ENCODE data around the gene TOMM22.

The TOMM22 gene

GRCh38 chr22:38715852-38716251 is 34.1 kb downstream of the TOMM22 start:
- FAIRE-seq = no peak

- no peak for FAIRE-seq
These were observed 34.5 kb downstream of the TOMM22 start for GRCh38 chr22:38716271-38716670.

GRCh38 chr22:38716826-38717225 is 35.1 kb downstream of the TOMM22 start:
- FAIRE-seq = no peak

GRCh38 chr22:38717244-38717643 is 35.5 kb downstream of the TOMM22 start:
- FAIRE-seq = no peak

- no peak for FAIRE-seq
These were observed 36.7 kb downstream of the TOMM22 start for GRCh38 chr22:38718414-38718813.

- FAIRE-seq = no peak
These were observed 37.4 kb downstream of the TOMM22 start for GRCh38 chr22:38719196-38719595.

- no peak for FAIRE-seq
These were observed 38.6 kb downstream of the TOMM22 start for GRCh38 chr22:38720350-38720749.

- no peak for FAIRE-seq
These were observed 39.8 kb downstream of the TOMM22 start for GRCh38 chr22:38721551-38721950.

GRCh38 chr22:38724176-38724575 is 42.4 kb downstream of the TOMM22 start:
- FAIRE-seq = no peak

- FAIRE-seq = peak; percentile 68
These were observed 43.3 kb downstream of the TOMM22 start for GRCh38 chr22:38724926-38725571.

GRCh38 chr22:38725900-38726655 is 44.3 kb downstream of the TOMM22 start:
- FAIRE-seq = no peak

GRCh38 chr22:38727123-38727522 is 45.4 kb downstream of the TOMM22 start:
- FAIRE-seq = no peak

GRCh38 chr22:38727530-38728451 is 46.0 kb downstream of the TOMM22 start:
- no peak for FAIRE-seq

- FAIRE-seq = no peak
These were observed 47.4 kb downstream of the TOMM22 start for GRCh38 chr22:38728871-38729796.

- no peak for FAIRE-seq
These were observed 48.2 kb downstream of the TOMM22 start for GRCh38 chr22:38729946-38730345.

GRCh38 chr22:38730411-38730871 is 48.7 kb downstream of the TOMM22 start:
- no peak for FAIRE-seq

- FAIRE-seq = no peak
These were observed 50.0 kb downstream of the TOMM22 start for GRCh38 chr22:38731703-38732161.

GRCh38 chr22:38732251-38732815 is 50.6 kb downstream of the TOMM22 start:
- FAIRE-seq = no peak

GRCh38 chr22:38733329-38733723 is 51.6 kb downstream of the TOMM22 start:
- FAIRE-seq = no peak

GRCh38 chr22:38733724-38734381 is 52.1 kb downstream of the TOMM22 start:
- no peak for FAIRE-seq

- FAIRE-seq = no peak
These were observed 52.8 kb downstream of the TOMM22 start for GRCh38 chr22:38734421-38735100.

All from G401.6 (cell line).